Panc1 (cell line): ENCODE data around the gene SEC61B.

Source experiments
- CTCF ChIP-seq: fragments of 450-650 bp; IDR thresholded peaks from 2 replicates; pipeline ENCODE4 v1.5.1; 2017; ENCODE audit warnings: mild to moderate bottlenecking
- POLR2AphosphoS5 ChIP-seq: IDR thresholded peaks from 2 replicates; pipeline ENCODE4 v1.6.1; 2012; ENCODE audit warnings: mild to moderate bottlenecking, low read depth, low read length, moderate library complexity
- REST ChIP-seq, 2 experiments: IDR thresholded peaks; 2 replicates each; pipeline ENCODE4 v1.6.1; 2011 to 2012; ENCODE audit warnings: low read depth in 2 of 2, control low read depth in 1 of 2, low read length in 1 of 2, mild to moderate bottlenecking in 1 of 2, moderate library complexity in 1 of 2; ENCODE audit not compliant: insufficient read depth in 1 of 2
- SIN3A ChIP-seq: IDR thresholded peaks from 2 replicates; pipeline ENCODE4 v1.6.1; 2012; ENCODE audit warnings: low read depth, mild to moderate bottlenecking, low read length, moderate library complexity, borderline replicate concordance; ENCODE audit not compliant: insufficient read depth
- TCF7L2 ChIP-seq: IDR thresholded peaks from 2 replicates; pipeline ENCODE4 v1.6.1; 2011; ENCODE audit warnings: mild to moderate bottlenecking, low read depth, low read length, inconsistent platforms

DNA sequence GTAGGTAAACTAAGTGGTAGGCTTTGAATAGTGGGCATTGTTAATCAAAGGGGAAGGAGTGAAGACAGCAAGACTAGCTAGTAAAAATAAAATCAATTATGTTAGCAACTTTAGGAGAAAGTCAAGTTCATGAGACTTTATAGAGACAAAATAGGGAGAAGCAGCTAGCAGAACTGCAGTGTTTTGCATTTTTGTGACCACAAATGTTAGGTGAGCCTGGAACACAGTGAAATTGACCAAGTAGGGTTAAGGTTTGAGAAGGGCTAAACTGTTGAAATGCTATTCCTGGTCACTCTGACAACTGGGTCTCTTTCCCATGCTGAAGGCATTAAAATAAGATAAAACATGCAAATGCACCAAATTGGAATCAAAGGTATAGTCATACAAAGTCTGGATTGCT lies 13.0 kb downstream of the SEC61B start:
- TF ChIP-seq CTCF (no peak), REST (IDR thresholded peaks at IDR 0.05; ENCODE audit: insufficient read depth in 1 of 2, low read depth in 2 of 2, low read length in 1 of 2) (no peak), POLR2AphosphoS5 (no peak), SIN3A (no peak), TCF7L2 (no peak)
